ENCODE measurements around the gene SENP6.
"Not testable (repeated sequence)": the region's sequence is repeated elsewhere in the genome, so short reads cannot be mapped to it uniquely, and the experiment has no call there.

SENP6 gene

DNA sequence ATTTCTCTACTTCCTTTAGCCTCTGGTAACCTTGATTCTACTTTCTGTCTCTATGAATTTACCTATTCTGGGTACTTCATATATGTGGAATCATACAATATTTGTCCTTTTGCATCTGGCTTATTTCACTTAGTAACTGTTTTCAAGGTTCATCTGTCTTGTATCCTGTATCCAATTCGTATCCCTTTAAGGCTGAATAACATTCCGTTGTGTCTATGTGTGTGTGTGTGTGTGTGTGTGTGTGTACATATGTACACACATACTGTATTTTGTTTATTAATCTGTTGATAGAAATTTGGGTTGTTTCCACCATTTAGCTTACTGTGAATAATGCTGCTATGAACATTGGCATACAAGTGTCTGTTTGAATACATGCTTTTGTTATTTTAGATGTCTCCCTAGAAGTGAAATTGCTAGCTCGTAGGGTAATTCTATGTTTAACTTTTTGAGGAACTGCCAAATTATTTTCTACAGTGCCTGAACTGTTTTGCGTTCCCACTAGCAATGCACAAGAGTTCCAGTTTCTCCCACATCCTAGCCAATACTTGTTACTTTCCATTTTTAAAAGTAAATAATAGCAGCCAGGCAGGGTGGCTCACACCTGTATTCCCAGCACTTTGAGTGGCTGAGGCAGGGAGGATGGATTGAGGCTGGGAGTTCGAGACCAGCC, 17.7 kb downstream of the SENP6 start:
- Mint-ChIP-seq H3K4me1 (ENCODE audit: low read depth) (peaks cover 70% of the 10 kb centered on the region), H3K9me3 (no peaks in the 10 kb centered on the region), H3K36me3 (ENCODE audit: low read depth) (peaks cover 53% of the 10 kb centered on the region), H3K4me3 (no peak overlapping the region), H3K27me3 (no peaks in the 10 kb centered on the region), H3K27ac (peak overlapping the region; percentile 58)

DNA sequence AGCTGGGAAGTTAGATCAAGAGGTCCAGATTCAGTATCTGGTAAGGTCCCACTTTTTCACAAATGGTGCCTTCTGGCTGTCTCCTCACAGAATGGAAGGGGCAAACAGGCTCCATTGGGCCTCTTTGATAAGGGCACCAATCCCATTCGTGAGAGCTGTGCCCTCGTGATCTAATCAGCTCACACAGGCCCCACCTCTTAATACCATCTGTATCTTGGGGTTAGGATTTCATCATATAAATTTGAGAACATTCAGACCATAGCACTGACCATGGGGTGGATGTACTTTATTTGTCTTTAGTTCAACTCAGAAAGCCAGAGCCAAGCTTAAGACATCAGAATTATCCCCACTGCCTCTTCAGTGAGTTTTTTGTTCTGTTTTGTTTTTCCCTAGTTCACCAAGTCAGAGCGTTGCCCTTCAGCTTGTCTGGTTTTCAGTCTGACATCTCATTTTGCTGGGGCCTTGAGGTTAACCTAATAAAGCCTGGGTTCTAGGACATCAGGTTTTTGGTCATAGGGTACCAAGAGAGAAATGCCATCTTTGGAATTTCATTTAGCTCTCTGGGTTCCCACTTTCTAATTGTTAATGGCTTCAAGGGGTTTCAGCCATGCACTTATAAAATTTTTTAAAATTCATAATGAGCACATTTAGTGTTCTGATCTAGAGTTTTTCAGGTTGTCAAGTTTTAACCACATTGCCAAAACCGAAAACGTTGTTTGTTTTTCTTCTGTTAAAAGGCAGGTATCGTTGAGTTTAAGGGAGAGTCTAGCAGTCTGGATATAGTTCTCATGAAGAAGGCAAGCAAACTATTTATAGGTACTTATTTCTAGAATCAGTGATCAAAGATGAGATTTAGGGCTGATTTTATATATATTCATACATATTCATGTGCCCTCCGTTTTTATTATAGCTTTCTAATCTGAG, 19.0 kb downstream of the SENP6 start:
- H3K9me3 Mint-ChIP-seq, result no peaks in the 10 kb centered on the region
- no peak overlapping the region for H3K4me3 Mint-ChIP-seq
- H3K27me3 Mint-ChIP-seq, result no peaks in the 10 kb centered on the region
- peaks cover 57% of the 10 kb centered on the region for H3K4me1 Mint-ChIP-seq (ENCODE audit: low read depth)
- H3K36me3 Mint-ChIP-seq (ENCODE audit: low read depth), result peaks cover 53% of the 10 kb centered on the region
- H3K27ac Mint-ChIP-seq, result peak overlapping the region; percentile 38

DNA sequence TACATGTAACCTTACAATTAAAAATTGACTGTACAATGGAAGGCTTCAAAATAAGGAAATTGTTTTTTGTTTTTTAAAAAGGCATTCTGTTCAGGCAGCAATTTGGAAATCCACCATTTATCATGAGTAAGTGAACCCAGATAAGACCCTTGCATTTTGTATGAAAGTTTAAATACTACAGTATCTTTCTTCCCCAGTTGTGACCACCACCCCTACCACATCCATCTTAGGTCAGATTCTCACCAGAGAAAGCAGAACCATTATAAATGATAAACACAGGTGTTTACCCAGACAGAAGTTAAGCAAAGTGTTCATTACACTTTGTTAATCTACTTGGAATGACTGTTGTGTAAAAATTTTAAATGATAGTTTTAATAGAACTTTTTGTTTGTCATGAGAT, 20.2 kb downstream of the SENP6 start:
- Mint-ChIP-seq H3K4me3 (no peak overlapping the region), H3K4me1 (ENCODE audit: low read depth) (peaks cover 50% of the 10 kb centered on the region), H3K27ac (no peak overlapping the region), H3K27me3 (no peaks in the 10 kb centered on the region), H3K9me3 (no peaks in the 10 kb centered on the region), H3K36me3 (ENCODE audit: low read depth) (peaks cover 57% of the 10 kb centered on the region)

DNA sequence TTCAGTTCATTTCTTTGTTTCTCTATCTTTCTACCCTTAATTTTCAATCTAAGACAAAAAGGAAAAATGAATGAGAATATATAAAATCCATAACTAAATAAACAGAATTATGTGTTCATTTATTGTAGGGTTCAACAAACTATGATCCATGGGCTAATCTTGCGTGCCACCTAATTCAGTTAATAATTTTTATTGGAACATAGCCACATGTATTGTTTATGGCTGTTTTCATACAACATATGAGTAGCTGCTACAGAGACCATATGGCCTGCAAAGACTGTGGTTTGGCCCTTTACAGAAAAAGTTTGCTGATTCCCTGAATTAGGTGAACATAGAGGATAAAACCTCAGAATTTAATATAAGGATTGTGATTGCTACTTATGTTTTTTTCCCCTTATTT, 21.8 kb downstream of the SENP6 start:
- Mint-ChIP-seq H3K4me3 (no peak overlapping the region), H3K9me3 (no peaks in the 10 kb centered on the region), H3K36me3 (ENCODE audit: low read depth) (peaks cover 51% of the 10 kb centered on the region), H3K27ac (no peak overlapping the region), H3K4me1 (ENCODE audit: low read depth) (peaks cover 36% of the 10 kb centered on the region), H3K27me3 (no peaks in the 10 kb centered on the region)

GRCh38 chr6:75624335-75624734, 22.7 kb downstream of the SENP6 start:
- Mint-ChIP-seq H3K4me3 (no peak overlapping the region), H3K36me3 (ENCODE audit: low read depth) (peaks cover 48% of the 10 kb centered on the region)

DNA sequence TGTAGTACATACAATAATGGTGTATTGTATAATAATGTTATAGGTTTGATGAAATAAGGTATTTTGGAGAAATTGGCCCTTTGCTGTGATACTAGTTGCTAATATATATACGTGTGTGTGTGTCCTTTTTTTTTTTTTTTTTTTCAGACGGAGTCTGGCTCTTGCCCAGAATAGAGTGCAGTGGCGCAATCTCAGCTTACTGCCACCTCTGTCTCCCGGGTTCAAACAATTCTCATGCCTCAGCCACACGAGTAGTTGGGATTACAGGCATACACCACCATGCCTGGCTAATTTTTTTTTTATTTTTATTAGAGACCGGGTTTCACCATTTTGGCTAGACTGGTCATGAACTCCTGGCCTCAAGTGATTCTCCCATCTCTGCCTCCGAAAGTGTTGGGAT, 23.3 kb downstream of the SENP6 start:
- Mint-ChIP-seq H3K9me3 (no peaks in the 10 kb centered on the region), H3K4me3 (no peak overlapping the region), H3K27me3 (no peaks in the 10 kb centered on the region), H3K36me3 (ENCODE audit: low read depth) (peaks cover 48% of the 10 kb centered on the region), H3K4me1 (ENCODE audit: low read depth) (peaks cover 21% of the 10 kb centered on the region), H3K27ac (no peak overlapping the region)

More at GRCh38 chr6:75624335-75624734, 22.7 kb downstream of the SENP6 start:
- Mint-ChIP-seq H3K27ac (no peak overlapping the region), H3K9me3 (no peaks in the 10 kb centered on the region), H3K4me1 (ENCODE audit: low read depth) (peaks cover 28% of the 10 kb centered on the region), H3K27me3 (no peaks in the 10 kb centered on the region)

- no peaks in the 10 kb centered on the region for H3K9me3 Mint-ChIP-seq
- no peak overlapping the region for H3K4me3 Mint-ChIP-seq
- H3K27me3 Mint-ChIP-seq, result no peaks in the 10 kb centered on the region
- no peak overlapping the region for H3K27ac Mint-ChIP-seq
- peaks cover 51% of the 10 kb centered on the region for H3K36me3 Mint-ChIP-seq (ENCODE audit: low read depth)
- peaks cover 6% of the 10 kb centered on the region for H3K4me1 Mint-ChIP-seq (ENCODE audit: low read depth)
Measured at GRCh38 chr6:75626561-75626960, 24.9 kb downstream of the SENP6 start.

DNA sequence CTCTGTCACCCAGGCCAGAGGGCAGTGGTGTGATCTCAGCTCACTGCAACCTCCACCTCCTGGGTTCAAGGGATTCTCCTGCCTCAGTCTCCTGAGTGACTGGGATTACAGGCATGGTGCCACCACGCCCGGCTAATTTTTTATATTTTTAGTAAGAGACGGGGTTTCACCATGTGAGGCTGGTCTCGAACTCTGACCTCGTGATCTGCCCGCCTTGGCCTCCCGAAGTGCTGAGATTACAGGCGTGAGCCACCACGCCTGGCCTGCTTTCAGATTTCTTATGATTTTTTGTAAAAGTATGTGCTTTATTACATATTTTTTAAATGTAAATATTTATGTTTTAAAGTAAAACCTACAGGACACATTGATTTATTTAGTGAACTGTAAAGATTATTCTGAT, 26.0 kb downstream of the SENP6 start:
- H3K9me3 Mint-ChIP-seq; H3K4me3 Mint-ChIP-seq; H3K27me3 Mint-ChIP-seq; H3K4me1 Mint-ChIP-seq (ENCODE audit: low read depth); H3K27ac Mint-ChIP-seq: not testable (repeated sequence)
- peaks cover 53% of the 10 kb centered on the region for H3K36me3 Mint-ChIP-seq (ENCODE audit: low read depth)

DNA sequence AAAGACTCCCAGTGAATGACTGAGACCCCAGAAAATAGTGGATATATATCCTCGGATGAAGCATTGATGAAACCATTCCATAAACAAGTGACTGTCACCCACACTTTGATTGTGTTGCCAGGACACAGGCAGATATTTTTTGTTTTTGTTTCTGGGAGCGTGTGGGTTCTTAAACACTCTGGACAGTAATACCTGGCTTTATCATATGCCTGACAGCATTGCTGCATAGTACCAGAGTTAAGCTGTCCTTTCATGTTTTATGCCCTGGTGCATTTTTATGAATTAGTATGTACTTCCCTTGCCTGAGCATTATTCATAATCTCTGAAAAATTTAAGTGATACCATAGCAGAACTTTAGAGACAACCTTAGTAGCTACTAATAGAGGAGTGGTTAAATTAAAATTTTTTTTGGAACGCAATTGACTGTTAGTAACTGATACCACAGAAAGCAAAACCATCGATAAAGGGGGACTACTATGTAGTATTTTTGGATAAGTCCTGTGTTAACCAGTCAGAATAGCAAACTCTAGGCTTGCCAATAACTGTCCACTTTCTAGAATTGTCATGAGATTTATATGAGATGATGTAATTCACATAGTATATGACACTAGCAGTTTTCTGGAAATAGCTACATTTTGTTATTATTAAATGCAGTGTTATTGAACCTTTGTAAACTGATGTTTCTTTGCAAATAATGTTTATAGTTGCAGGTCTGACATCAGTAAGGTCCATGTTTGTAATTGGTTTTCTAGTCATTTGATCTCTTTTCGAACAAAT, 30.4 kb downstream of the SENP6 start:
- no peak overlapping the region for H3K4me3 Mint-ChIP-seq
- peaks cover 50% of the 10 kb centered on the region for H3K36me3 Mint-ChIP-seq (ENCODE audit: low read depth)
- no peaks in the 10 kb centered on the region for H3K27me3 Mint-ChIP-seq
- H3K4me1 Mint-ChIP-seq (ENCODE audit: low read depth), result peaks cover 3% of the 10 kb centered on the region
- no peak overlapping the region for H3K27ac Mint-ChIP-seq
- no peaks in the 10 kb centered on the region for H3K9me3 Mint-ChIP-seq

GRCh38 chr6:75633045-75633444, 31.4 kb downstream of the SENP6 start:
- peaks cover 50% of the 10 kb centered on the region for H3K36me3 Mint-ChIP-seq (ENCODE audit: low read depth)
- no peaks in the 10 kb centered on the region for H3K27me3 Mint-ChIP-seq
- H3K4me1 Mint-ChIP-seq (ENCODE audit: low read depth), result peaks cover 3% of the 10 kb centered on the region
- H3K27ac Mint-ChIP-seq, result no peak overlapping the region
- H3K4me3 Mint-ChIP-seq, result no peak overlapping the region
- H3K9me3 Mint-ChIP-seq, result no peaks in the 10 kb centered on the region

DNA sequence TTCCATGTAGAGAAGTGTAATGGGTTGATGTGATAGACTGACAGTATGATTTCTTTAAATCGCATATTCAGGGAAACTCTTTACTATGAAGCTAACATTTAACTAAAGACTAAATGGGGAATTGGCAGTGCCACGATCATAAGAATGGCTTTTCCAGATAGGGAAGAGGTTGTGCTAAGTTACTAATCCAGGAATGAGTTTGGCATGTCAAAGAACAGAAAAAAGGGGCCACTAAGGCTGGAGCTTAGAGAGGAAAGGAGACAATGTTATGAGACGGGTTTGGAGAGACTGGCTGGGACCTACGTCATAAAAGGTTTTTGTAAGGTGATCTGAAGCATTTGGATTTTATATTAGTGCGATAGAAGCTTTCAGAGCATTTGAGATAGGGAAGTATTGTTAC, 40.6 kb downstream of the SENP6 start:
- H3K36me3 Mint-ChIP-seq (ENCODE audit: low read depth), result peaks cover 59% of the 10 kb centered on the region
- H3K4me3 Mint-ChIP-seq, result no peak overlapping the region
- H3K9me3 Mint-ChIP-seq, result no peaks in the 10 kb centered on the region
- H3K27me3 Mint-ChIP-seq, result no peaks in the 10 kb centered on the region
- H3K4me1 Mint-ChIP-seq (ENCODE audit: low read depth), result no peaks in the 10 kb centered on the region
- H3K27ac Mint-ChIP-seq, result no peak overlapping the region

DNA sequence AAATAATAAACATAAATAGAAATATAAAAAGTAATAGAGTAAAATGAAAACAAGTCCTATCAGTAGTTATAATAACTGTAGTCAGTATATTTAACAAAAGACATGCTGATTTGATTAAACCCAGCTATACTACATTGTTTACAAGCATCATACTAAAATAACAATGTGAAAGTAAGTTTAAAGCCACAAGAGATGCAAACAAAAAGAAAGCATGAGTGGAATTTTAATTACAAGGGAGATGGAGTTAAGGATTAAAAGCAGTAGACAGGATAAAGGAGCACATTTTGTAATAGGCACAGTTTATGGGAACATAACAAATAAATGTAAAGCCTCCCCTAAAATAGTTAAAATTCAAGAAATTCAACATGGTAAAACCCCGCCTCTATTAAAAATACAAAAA, 41.5 kb downstream of the SENP6 start:
- no peak overlapping the region for H3K27ac Mint-ChIP-seq
- no peak overlapping the region for H3K4me3 Mint-ChIP-seq
- no peaks in the 10 kb centered on the region for H3K9me3 Mint-ChIP-seq
- H3K27me3 Mint-ChIP-seq, result no peaks in the 10 kb centered on the region
- H3K36me3 Mint-ChIP-seq (ENCODE audit: low read depth), result peaks cover 57% of the 10 kb centered on the region
- no peaks in the 10 kb centered on the region for H3K4me1 Mint-ChIP-seq (ENCODE audit: low read depth)

- H3K27me3 Mint-ChIP-seq, result no peaks in the 10 kb centered on the region
Measured at GRCh38 chr6:75656479-75656878, 54.8 kb downstream of the SENP6 start.

GRCh38 chr6:75657327-75657726, 55.6 kb downstream of the SENP6 start:
- peaks cover 59% of the 10 kb centered on the region for H3K36me3 Mint-ChIP-seq (ENCODE audit: low read depth)
- peaks cover 4% of the 10 kb centered on the region for H3K4me1 Mint-ChIP-seq (ENCODE audit: low read depth)
- H3K27me3 Mint-ChIP-seq, result no peaks in the 10 kb centered on the region
- no peaks in the 10 kb centered on the region for H3K9me3 Mint-ChIP-seq
- no peak overlapping the region for H3K27ac Mint-ChIP-seq
- H3K4me3 Mint-ChIP-seq, result no peak overlapping the region

More at GRCh38 chr6:75656479-75656878, 54.8 kb downstream of the SENP6 start:
- H3K36me3 Mint-ChIP-seq (ENCODE audit: low read depth), result peaks cover 55% of the 10 kb centered on the region
- peaks cover 4% of the 10 kb centered on the region for H3K4me1 Mint-ChIP-seq (ENCODE audit: low read depth)
- H3K4me3 Mint-ChIP-seq, result no peak overlapping the region
- H3K9me3 Mint-ChIP-seq, result no peaks in the 10 kb centered on the region
- H3K27ac Mint-ChIP-seq, result peak overlapping the region; percentile 21

- Mint-ChIP-seq H3K27ac (no peak overlapping the region), H3K36me3 (ENCODE audit: low read depth) (peaks cover 62% of the 10 kb centered on the region), H3K4me1 (ENCODE audit: low read depth) (no peaks in the 10 kb centered on the region), H3K4me3 (no peak overlapping the region), H3K27me3 (no peaks in the 10 kb centered on the region), H3K9me3 (no peaks in the 10 kb centered on the region)
Measured at GRCh38 chr6:75666592-75666991, 64.9 kb downstream of the SENP6 start.

All from stimulated activated naive CD8-positive, alpha-beta T cell treated with anti-CD3 and anti-CD28 coated beads, Interleukin-15, Interleukin-2, amounts not matched to agents 100 ng/mL and 50 ng/mL, for 24 hours (primary cell).